ENCODE data around the gene PDGFRB. TPM values are rescaled to one million over a fixed set of nuclear protein-coding genes. Genes with fewer than 3 reads are reported as not detected.

Gene PDGFRB
- polyA plus RNA-seq, 1 donor from 2014 or later, result not detected

DNA sequence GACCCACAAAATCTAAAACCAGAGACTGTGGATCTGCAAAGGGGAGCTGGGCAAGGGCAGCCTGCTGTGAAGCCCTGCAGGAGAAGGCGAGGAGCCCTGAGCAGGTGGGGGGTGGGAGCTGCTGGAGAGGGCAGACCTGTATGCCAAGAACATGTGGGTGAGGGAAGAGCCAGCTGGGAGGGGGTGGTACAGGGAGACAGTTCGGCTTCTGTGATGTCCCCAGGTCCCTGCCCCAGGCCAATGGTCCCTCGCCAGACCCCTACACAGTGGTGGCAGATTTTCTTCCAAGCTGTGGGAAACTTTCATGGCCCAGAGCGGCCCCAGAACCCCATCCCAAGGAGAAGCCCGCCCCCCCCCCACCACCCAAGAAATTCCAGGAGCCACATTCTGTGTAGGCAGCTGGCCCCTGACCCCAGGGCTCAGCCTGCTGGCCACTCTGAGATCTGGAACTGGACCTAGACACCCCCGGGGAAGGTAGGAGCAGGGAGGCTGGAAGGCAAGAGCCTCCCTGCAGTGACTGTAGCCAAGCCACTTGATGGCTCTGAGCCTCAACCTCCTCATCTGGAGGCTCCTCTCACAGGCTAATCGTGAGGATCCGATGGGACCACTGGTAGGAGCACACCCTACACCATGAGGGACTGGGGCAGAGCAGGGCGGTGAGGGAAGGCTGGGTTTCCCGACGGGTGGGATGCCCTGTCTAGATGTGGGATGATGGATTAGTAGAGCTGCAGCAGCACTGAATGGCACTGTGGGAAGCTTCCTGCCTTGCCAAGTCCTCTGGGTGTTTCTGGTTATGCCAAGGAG lies 46.7 kb downstream of the PDGFRB start:
- Histone ChIP-seq H3K36me3 (ENCODE audit: insufficient read depth, low read length) (no peaks in the 10 kb centered on the region), H3K9me2 (ENCODE audit: insufficient read depth, low read length) (no peaks in the 10 kb centered on the region), H3K9me3 (ENCODE audit: low read length) (no peaks in the 10 kb centered on the region), H4K20me1 (ENCODE audit: insufficient read depth) (no peaks in the 10 kb centered on the region), H3K27me3 (ENCODE audit: insufficient read depth, low read depth, low read length) (no peaks in the 10 kb centered on the region), H3K4me3 (ENCODE audit: low read length) (no peak overlapping the region), H3K27ac (ENCODE audit: low read length) (no peak overlapping the region), H2AFZ (ENCODE audit: low read depth, low read length) (no peak overlapping the region), H3K4me2 (ENCODE audit: low read length) (no peak overlapping the region), H3K79me2 (replicated peaks; ENCODE audit: insufficient read depth, low read length) (no peaks in the 10 kb centered on the region), H3K9ac (ENCODE audit: low read length) (no peak overlapping the region), H3F3A (ENCODE audit: insufficient read depth, low read length, poor library complexity, severe bottlenecking) (no peaks in the 10 kb centered on the region)
- TF ChIP-seq POLR2AphosphoS5 (IDR thresholded peaks at IDR 0.05) (no peak), EZH2 (IDR thresholded peaks at IDR 0.05; ENCODE audit: borderline replicate concordance, insufficient read depth, low read length, poor library complexity, severe bottlenecking) (no peak), TAF1 (IDR thresholded peaks at IDR 0.05; ENCODE audit: low read depth) (no peak), EP300 (conservative IDR thresholded peaks at IDR 0.05; ENCODE audit: poor library complexity, severe bottlenecking) (no peak), MXI1 (conservative IDR thresholded peaks at IDR 0.05; ENCODE audit: poor library complexity, severe bottlenecking) (no peak), SMC3 (conservative IDR thresholded peaks at IDR 0.05; ENCODE audit: poor library complexity) (no peak), RAD21 (conservative IDR thresholded peaks at IDR 0.05) (no peak)
- TF ChIP-seq, protein P1, sequence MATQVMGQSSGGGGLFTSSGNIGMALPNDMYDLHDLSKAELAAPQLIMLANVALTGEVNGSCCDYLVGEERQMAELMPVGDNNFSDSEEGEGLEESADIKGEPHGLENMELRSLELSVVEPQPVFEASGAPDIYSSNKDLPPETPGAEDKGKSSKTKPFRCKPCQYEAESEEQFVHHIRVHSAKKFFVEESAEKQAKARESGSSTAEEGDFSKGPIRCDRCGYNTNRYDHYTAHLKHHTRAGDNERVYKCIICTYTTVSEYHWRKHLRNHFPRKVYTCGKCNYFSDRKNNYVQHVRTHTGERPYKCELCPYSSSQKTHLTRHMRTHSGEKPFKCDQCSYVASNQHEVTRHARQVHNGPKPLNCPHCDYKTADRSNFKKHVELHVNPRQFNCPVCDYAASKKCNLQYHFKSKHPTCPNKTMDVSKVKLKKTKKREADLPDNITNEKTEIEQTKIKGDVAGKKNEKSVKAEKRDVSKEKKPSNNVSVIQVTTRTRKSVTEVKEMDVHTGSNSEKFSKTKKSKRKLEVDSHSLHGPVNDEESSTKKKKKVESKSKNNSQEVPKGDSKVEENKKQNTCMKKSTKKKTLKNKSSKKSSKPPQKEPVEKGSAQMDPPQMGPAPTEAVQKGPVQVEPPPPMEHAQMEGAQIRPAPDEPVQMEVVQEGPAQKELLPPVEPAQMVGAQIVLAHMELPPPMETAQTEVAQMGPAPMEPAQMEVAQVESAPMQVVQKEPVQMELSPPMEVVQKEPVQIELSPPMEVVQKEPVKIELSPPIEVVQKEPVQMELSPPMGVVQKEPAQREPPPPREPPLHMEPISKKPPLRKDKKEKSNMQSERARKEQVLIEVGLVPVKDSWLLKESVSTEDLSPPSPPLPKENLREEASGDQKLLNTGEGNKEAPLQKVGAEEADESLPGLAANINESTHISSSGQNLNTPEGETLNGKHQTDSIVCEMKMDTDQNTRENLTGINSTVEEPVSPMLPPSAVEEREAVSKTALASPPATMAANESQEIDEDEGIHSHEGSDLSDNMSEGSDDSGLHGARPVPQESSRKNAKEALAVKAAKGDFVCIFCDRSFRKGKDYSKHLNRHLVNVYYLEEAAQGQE (IDR thresholded peaks at IDR 0.05; ENCODE audit: borderline replicate concordance), result no peak
- TF ChIP-seq, protein P2, sequence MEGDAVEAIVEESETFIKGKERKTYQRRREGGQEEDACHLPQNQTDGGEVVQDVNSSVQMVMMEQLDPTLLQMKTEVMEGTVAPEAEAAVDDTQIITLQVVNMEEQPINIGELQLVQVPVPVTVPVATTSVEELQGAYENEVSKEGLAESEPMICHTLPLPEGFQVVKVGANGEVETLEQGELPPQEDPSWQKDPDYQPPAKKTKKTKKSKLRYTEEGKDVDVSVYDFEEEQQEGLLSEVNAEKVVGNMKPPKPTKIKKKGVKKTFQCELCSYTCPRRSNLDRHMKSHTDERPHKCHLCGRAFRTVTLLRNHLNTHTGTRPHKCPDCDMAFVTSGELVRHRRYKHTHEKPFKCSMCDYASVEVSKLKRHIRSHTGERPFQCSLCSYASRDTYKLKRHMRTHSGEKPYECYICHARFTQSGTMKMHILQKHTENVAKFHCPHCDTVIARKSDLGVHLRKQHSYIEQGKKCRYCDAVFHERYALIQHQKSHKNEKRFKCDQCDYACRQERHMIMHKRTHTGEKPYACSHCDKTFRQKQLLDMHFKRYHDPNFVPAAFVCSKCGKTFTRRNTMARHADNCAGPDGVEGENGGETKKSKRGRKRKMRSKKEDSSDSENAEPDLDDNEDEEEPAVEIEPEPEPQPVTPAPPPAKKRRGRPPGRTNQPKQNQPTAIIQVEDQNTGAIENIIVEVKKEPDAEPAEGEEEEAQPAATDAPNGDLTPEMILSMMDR (IDR thresholded peaks at IDR 0.05; ENCODE audit: poor library complexity, severe bottlenecking), result no peak

DNA sequence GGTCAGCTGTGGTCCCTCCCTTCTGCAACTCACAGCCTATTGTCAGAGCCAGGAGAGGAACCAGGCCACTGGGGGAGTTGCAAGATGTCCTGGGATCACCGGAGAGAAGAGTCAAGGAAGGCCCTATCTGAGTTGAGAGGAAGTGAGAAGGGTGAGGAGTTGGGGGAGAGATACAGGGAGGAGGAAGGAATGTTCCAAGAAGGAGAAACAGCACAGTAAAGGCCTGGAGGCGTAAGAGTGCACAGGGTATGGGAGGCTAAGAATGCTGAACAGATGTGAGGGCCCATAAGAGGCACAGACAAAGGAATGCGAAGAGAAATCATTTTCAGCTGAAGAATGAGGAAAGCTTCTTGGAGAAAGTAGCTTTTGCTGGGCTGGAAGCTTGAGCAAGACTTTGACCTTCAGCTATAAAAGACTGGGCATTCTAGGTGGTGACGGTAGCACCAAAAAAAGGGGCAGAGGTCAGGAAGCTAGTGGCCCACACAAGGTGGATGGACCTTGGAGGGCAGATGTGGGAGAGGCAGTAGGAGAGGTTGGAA lies 47.7 kb downstream of the PDGFRB start:
- Histone ChIP-seq H4K20me1 (ENCODE audit: insufficient read depth) (no peaks in the 10 kb centered on the region), H3K27me3 (ENCODE audit: insufficient read depth, low read depth, low read length) (no peaks in the 10 kb centered on the region), H3F3A (ENCODE audit: insufficient read depth, low read length, poor library complexity, severe bottlenecking) (no peaks in the 10 kb centered on the region), H3K4me2 (ENCODE audit: low read length) (no peak overlapping the region), H2AFZ (ENCODE audit: low read depth, low read length) (no peak overlapping the region), H3K36me3 (ENCODE audit: insufficient read depth, low read length) (no peaks in the 10 kb centered on the region), H3K4me3 (ENCODE audit: low read length) (no peak overlapping the region), H3K9me2 (ENCODE audit: insufficient read depth, low read length) (no peaks in the 10 kb centered on the region), H3K27ac (ENCODE audit: low read length) (no peak overlapping the region), H3K9ac (ENCODE audit: low read length) (no peak overlapping the region), H3K9me3 (ENCODE audit: low read length) (no peaks in the 10 kb centered on the region), H3K79me2 (replicated peaks; ENCODE audit: insufficient read depth, low read length) (no peaks in the 10 kb centered on the region)
- TF ChIP-seq MXI1 (conservative IDR thresholded peaks at IDR 0.05; ENCODE audit: poor library complexity, severe bottlenecking) (no peak), EZH2 (IDR thresholded peaks at IDR 0.05; ENCODE audit: borderline replicate concordance, insufficient read depth, low read length, poor library complexity, severe bottlenecking) (no peak), TAF1 (IDR thresholded peaks at IDR 0.05; ENCODE audit: low read depth) (no peak), SMC3 (conservative IDR thresholded peaks at IDR 0.05; ENCODE audit: poor library complexity) (no peak), RAD21 (conservative IDR thresholded peaks at IDR 0.05) (no peak), POLR2AphosphoS5 (IDR thresholded peaks at IDR 0.05) (no peak), EP300 (conservative IDR thresholded peaks at IDR 0.05; ENCODE audit: poor library complexity, severe bottlenecking) (no peak)
- TF ChIP-seq, protein P1 (IDR thresholded peaks at IDR 0.05; ENCODE audit: borderline replicate concordance), result no peak
- TF ChIP-seq, protein P2 (IDR thresholded peaks at IDR 0.05; ENCODE audit: poor library complexity, severe bottlenecking), result no peak

Measured in neural cell (in vitro differentiated cells).